GM04503 (cell line): Measurements from ENCODE around the gene IPO4.

ENCODE experiments used
- DNase-seq: peaks from one replicate; pipeline ENCODE4 v3.0.0-alpha.2; 2012; ENCODE audit warnings: low read depth

Gene IPO4

DNA sequence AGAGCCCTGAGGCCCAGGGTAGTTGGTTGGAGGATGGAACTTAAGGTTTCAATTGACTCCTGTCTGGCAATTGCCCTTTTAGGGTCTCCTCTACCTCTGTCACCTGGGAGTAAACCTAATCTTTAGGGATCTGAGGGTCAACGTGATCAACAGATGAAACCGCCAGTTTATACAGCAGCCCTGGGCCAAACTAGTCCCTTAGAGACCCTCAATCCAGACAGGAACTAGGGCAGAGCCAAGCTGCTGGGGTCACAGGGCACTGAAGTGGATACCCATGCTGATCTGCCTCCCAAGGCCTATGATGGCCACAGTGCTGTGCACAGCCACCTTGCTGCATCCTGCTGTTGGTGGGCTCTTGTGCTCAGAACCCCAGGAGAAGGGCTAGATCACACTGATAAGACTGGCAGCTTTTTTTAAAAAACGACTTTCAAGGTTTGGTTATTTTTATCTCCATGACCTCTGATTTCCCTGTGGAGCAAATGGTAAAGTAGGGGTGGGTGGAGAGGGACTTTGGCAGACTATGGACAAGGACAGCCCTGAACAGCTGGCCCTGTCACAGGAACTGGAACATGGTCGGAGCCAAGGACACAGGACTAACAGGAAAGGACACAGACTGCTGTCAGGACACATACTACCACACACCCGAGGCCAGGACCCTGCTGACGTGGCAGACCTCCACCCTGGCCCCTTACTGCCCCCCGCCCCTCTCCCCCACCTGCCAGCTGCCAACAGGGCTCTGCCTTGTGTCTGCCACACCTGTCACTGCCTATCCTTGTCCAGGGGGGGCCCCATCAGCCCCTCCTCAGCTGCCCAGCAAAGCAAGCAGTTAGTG, 57.7 kb downstream of the IPO4 start:
- no peak for DNase-seq

DNA sequence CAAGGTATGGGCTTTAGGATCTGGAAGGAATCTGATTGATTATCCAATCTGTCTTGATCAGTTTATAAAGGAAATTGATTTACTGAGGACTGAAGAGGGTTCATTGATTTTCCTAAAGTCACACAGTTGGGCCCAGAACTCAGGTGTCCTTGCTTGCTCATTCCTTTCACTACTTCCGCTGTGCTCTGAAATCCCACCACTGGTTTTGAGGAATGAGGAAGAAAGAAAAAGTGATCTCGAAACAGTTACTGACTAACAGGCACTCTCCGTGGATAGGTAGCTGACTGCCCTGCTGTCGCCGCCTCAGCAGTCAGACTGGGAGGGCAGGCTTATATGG, 58.3 kb downstream of the IPO4 start, which contains the start of gene FITM1:
TSS of gene FITM1 (plus strand) at position 280 of the 337 bp plus-strand sequence. CDS start 905 bp downstream, outside the sequence.
- no peak for DNase-seq
